Astrocyte (in vitro differentiated cells and primary cell): Measurements from ENCODE around the gene GPATCH8. TPM values are rescaled to one million over a fixed set of nuclear protein-coding genes. Genes with fewer than 3 reads are reported as not detected.

Experiments used
- DNase-seq: peaks from one replicate; pipeline ENCODE4 v3.0.0-alpha.2; 2010; ENCODE audit warnings: low read depth
- FAIRE-seq: peaks from 2 replicates; lab custom pipeline; 2011; peaks lifted over from hg19 to GRCh38; lab: Jason Lieb, UNC
- H2AFZ ChIP-seq: 2 replicates; pipeline ENCODE4 v1.6.0; 2012; ENCODE audit warnings: low read depth, low read length, inconsistent platforms
- H3K27ac ChIP-seq: 2 replicates; pipeline ENCODE4 v1.5.1; 2011; ENCODE audit warnings: low read depth, low read length, inconsistent platforms
- H3K27me3 ChIP-seq: 2 replicates; pipeline ENCODE4 v1.6.0; 2011; ENCODE audit warnings: low read length, inconsistent platforms; ENCODE audit not compliant: insufficient read depth
- H3K36me3 ChIP-seq: 2 replicates; pipeline ENCODE4 v1.5.1; 2011; ENCODE audit warnings: low read length, inconsistent platforms; ENCODE audit not compliant: insufficient read depth
- H3K4me1 ChIP-seq: 2 replicates; pipeline ENCODE4 v1.5.1; 2011; ENCODE audit warnings: low read length, inconsistent platforms; ENCODE audit not compliant: insufficient read depth
- H3K4me2 ChIP-seq: 2 replicates; pipeline ENCODE4 v1.6.0; 2012; ENCODE audit warnings: low read length, inconsistent platforms
- H3K4me3 ChIP-seq: 2 replicates; pipeline ENCODE4 v1.5.1; 2011; ENCODE audit warnings: low read depth, mild to moderate bottlenecking, low read length, inconsistent platforms; ENCODE audit not compliant: insufficient read depth
- H3K79me2 ChIP-seq: 2 replicates; pipeline ENCODE4 v1.6.0; 2012; ENCODE audit warnings: mild to moderate bottlenecking, low read length, inconsistent platforms; ENCODE audit not compliant: insufficient read depth
- H3K9ac ChIP-seq: 2 replicates; pipeline ENCODE4 v1.6.0; 2012; ENCODE audit warnings: mild to moderate bottlenecking, low read length, inconsistent platforms
- H3K9me3 ChIP-seq: 2 replicates; pipeline ENCODE4 v1.5.1; 2012; ENCODE audit warnings: low read depth, mild to moderate bottlenecking, low read length, inconsistent platforms; ENCODE audit not compliant: insufficient read depth
- H4K20me1 ChIP-seq: 2 replicates; pipeline ENCODE4 v1.6.0; 2012; ENCODE audit warnings: low read length, inconsistent platforms; ENCODE audit not compliant: insufficient read depth
- H3K27ac Mint-ChIP-seq: one replicate; pipeline ENCODE4 v1.8.0; 2021; ENCODE audit warnings: mild to moderate bottlenecking, mixed read lengths; ENCODE audit not compliant: unreplicated experiment
- H3K27me3 Mint-ChIP-seq: one replicate; pipeline ENCODE4 v1.8.0; 2021; ENCODE audit warnings: low read depth, mixed read lengths; ENCODE audit not compliant: unreplicated experiment
- H3K36me3 Mint-ChIP-seq: one replicate; pipeline ENCODE4 v1.8.0; 2021; ENCODE audit warnings: low read depth, mixed read lengths; ENCODE audit not compliant: unreplicated experiment
- H3K4me1 Mint-ChIP-seq: one replicate; pipeline ENCODE4 v1.8.0; 2021; ENCODE audit warnings: low read depth, mixed read lengths; ENCODE audit not compliant: unreplicated experiment
- H3K4me3 Mint-ChIP-seq: one replicate; pipeline ENCODE4 v1.8.0; 2021; ENCODE audit warnings: mild to moderate bottlenecking, moderate library complexity, mixed read lengths; ENCODE audit not compliant: unreplicated experiment
- H3K9me3 Mint-ChIP-seq: one replicate; pipeline ENCODE4 v1.8.0; 2021; ENCODE audit warnings: mild to moderate bottlenecking, mixed read lengths; ENCODE audit not compliant: unreplicated experiment
- CTCF ChIP-seq: IDR thresholded peaks from 2 replicates; pipeline ENCODE4 v1.5.1; 2011; ENCODE audit warnings: low read depth, mild to moderate bottlenecking, inconsistent platforms, low read length, moderate library complexity; ENCODE audit not compliant: insufficient read depth
- EZH2 ChIP-seq: IDR thresholded peaks from 2 replicates; pipeline ENCODE4 v1.6.1; 2012; ENCODE audit warnings: mild to moderate bottlenecking, low read length, inconsistent platforms; ENCODE audit not compliant: insufficient read depth
- total RNA-seq: library from RNA; stranded (reverse); gene quantifications from 2 replicates; pipeline ENCODE4 v1.2.1, GENCODE V29; 2021

GPATCH8 gene
- total RNA-seq, 1 donor from 2014 or later = 43.3 TPM

DNA sequence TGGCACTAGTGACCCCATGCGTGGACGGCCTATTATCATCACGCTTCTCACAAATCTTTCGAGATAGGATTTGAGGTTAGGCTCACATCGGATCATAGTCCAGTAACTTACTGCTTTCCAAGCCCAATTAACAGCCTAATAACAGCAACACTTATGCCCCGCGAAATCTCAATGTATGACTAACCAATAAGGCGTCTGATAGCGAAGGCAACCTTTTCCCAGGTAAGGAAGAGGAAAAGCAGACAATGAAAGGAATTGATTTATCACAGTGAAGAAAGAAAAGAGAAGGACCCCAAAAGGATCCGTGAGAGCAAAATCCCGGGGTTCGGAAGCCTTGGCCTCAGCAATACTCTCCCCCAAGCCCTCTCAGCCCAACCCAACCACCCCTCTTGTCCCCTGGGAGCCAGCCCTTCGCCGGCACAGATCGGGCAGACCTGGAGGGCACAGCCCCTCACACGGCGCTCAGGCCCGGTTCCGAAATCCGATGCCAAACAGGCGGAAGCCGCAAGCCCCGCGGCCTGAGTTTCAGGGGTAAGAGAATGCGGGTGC lies 534 bp downstream of the GPATCH8 start:
- H3K27me3 ChIP-seq = no peaks in the 10 kb centered on the region
- no peak for TF ChIP-seq CTCF
- TF ChIP-seq EZH2 = no peak
- DNase-seq (peak; percentile 6), FAIRE-seq (no peak)
- peak overlapping the region; percentile 95 for H3K27ac ChIP-seq
- Mint-ChIP-seq H3K27ac (peak overlapping the region; percentile 87), H3K4me3 (peak overlapping the region; percentile 96), H3K27me3 (no peaks in the 10 kb centered on the region), H3K36me3 (no peaks in the 10 kb centered on the region), H3K9me3 (no peaks in the 10 kb centered on the region), H3K4me1 (peaks cover 20% of the 10 kb centered on the region)
- peaks cover 9% of the 10 kb centered on the region for H3K4me1 ChIP-seq
- no peaks in the 10 kb centered on the region for H3K9me3 ChIP-seq
- peak overlapping the region; percentile 96 for H3K4me2 ChIP-seq
- peaks cover 61% of the 10 kb centered on the region for H3K79me2 ChIP-seq
- H3K9ac ChIP-seq = peak overlapping the region; percentile 99
- peak overlapping the region; percentile 87 for H3K4me3 ChIP-seq
- H4K20me1 ChIP-seq = peaks cover 47% of the 10 kb centered on the region
- peak overlapping the region; percentile 85 for H2AFZ ChIP-seq
- H3K36me3 ChIP-seq = no peaks in the 10 kb centered on the region

- peak overlapping the region; percentile 96 for H3K4me2 ChIP-seq
- H3K9me3 Mint-ChIP-seq = no peaks in the 10 kb centered on the region
- peak overlapping the region; percentile 95 for H3K27ac ChIP-seq
- peaks cover 9% of the 10 kb centered on the region for H3K4me1 ChIP-seq
- peak overlapping the region; percentile 96 for H3K4me3 Mint-ChIP-seq
- H3K27me3 Mint-ChIP-seq = no peaks in the 10 kb centered on the region
- H3K4me3 ChIP-seq = peak overlapping the region; percentile 87
- H3K27ac Mint-ChIP-seq = peak overlapping the region; percentile 87
- no peaks in the 10 kb centered on the region for H3K9me3 ChIP-seq
- no peaks in the 10 kb centered on the region for H3K36me3 ChIP-seq
- no peak overlapping the region for H2AFZ ChIP-seq
- H3K9ac ChIP-seq = peak overlapping the region; percentile 99
- peaks cover 20% of the 10 kb centered on the region for H3K4me1 Mint-ChIP-seq
- H4K20me1 ChIP-seq = peaks cover 54% of the 10 kb centered on the region
- peak; percentile 16 for DNase-seq
- TF ChIP-seq CTCF (no peak), EZH2 (no peak)
- peaks cover 69% of the 10 kb centered on the region for H3K79me2 ChIP-seq
- no peaks in the 10 kb centered on the region for H3K27me3 ChIP-seq
- no peak for FAIRE-seq
- no peaks in the 10 kb centered on the region for H3K36me3 Mint-ChIP-seq
Measured at GRCh38 chr17:44501866-44502375, 1.3 kb downstream of the GPATCH8 start.

- Histone ChIP-seq H3K27ac (no peak overlapping the region), H3K9me3 (no peaks in the 10 kb centered on the region), H3K4me2 (peak overlapping the region; percentile 3), H3K27me3 (no peaks in the 10 kb centered on the region), H4K20me1 (peaks cover 76% of the 10 kb centered on the region), H2AFZ (no peak overlapping the region), H3K9ac (no peak overlapping the region), H3K79me2 (peaks cover 91% of the 10 kb centered on the region), H3K36me3 (no peaks in the 10 kb centered on the region), H3K4me1 (peaks cover 9% of the 10 kb centered on the region), H3K4me3 (no peak overlapping the region)
- DNase-seq (no peak), FAIRE-seq (no peak)
- H3K4me3 Mint-ChIP-seq = peak overlapping the region; percentile 70
- no peak for TF ChIP-seq CTCF
- TF ChIP-seq EZH2 = no peak
- H3K36me3 Mint-ChIP-seq = no peaks in the 10 kb centered on the region
- no peak overlapping the region for H3K27ac Mint-ChIP-seq
- H3K4me1 Mint-ChIP-seq = peaks cover 20% of the 10 kb centered on the region
- no peaks in the 10 kb centered on the region for H3K9me3 Mint-ChIP-seq
- no peaks in the 10 kb centered on the region for H3K27me3 Mint-ChIP-seq
Measured at GRCh38 chr17:44499722-44500121, 3.5 kb downstream of the GPATCH8 start.
